KMS-11 (cell line): Measurements from ENCODE around the gene HSPE1.
A peak's percentile ranks its signal among the peaks of the same experiment; 100 is the strongest.

Experiments
- H2AFZ ChIP-seq: fragments of 200-600 bp; sonication (generic); 2 replicates; pipeline ENCODE4 v1.6.1; 2016; ENCODE audit warnings: antibody characterized with exemption, mixed run types, low read depth
- H3K27ac ChIP-seq: fragments of 200-600 bp; sonication (generic); 2 replicates; pipeline ENCODE4 v1.6.1; 2016; ENCODE audit warnings: mild to moderate bottlenecking, mixed run types
- H3K27me3 ChIP-seq: fragments of 200-600 bp; sonication (generic); 2 replicates; pipeline ENCODE4 v1.6.1; 2017; ENCODE audit warnings: mild to moderate bottlenecking, low read depth, mixed run types, moderate library complexity; ENCODE audit not compliant: insufficient read depth
- H3K36me3 ChIP-seq: fragments of 200-600 bp; sonication (generic); 2 replicates; pipeline ENCODE4 v1.6.1; 2017; ENCODE audit warnings: mild to moderate bottlenecking, mixed run types; ENCODE audit not compliant: insufficient read depth
- H3K4me1 ChIP-seq: fragments of 200-600 bp; sonication (generic); 2 replicates; pipeline ENCODE4 v1.6.1; 2016; ENCODE audit warnings: mild to moderate bottlenecking, low read depth, mixed run types; ENCODE audit not compliant: poor library complexity, severe bottlenecking
- H3K4me2 ChIP-seq: fragments of 200-600 bp; sonication (generic); 2 replicates; pipeline ENCODE4 v1.7.0; 2016; ENCODE audit warnings: mild to moderate bottlenecking, mixed run types
- H3K4me3 ChIP-seq: fragments of 200-600 bp; sonication (generic); IDR thresholded peaks from 2 replicates; pipeline ENCODE4 v1.6.1; 2017; ENCODE audit warnings: low read depth, low read length, mixed read lengths; ENCODE audit not compliant: insufficient read depth
- H3K79me2 ChIP-seq: fragments of 200-600 bp; sonication (generic); 2 replicates; pipeline ENCODE4 v1.6.1; 2016; ENCODE audit warnings: low read depth, mixed run types; ENCODE audit not compliant: insufficient read depth
- H3K9ac ChIP-seq: fragments of 200-600 bp; sonication (generic); 2 replicates; pipeline ENCODE4 v1.6.1; 2016; ENCODE audit warnings: mild to moderate bottlenecking, mixed run types
- H4K20me1 ChIP-seq: fragments of 200-600 bp; sonication (generic); 2 replicates; pipeline ENCODE4 v1.6.1; 2016; ENCODE audit warnings: mild to moderate bottlenecking, mixed run types; ENCODE audit not compliant: insufficient read depth
- TF ChIP-seq, protein P1 (sequence below): fragments of 200-600 bp; sonication (generic); conservative IDR thresholded peaks from 2 replicates; pipeline ENCODE4 v1.6.1; 2017; ENCODE audit warnings: low read depth, mild to moderate bottlenecking, antibody characterized with exemption, low read length, moderate library complexity, mixed read lengths

Gene HSPE1

DNA sequence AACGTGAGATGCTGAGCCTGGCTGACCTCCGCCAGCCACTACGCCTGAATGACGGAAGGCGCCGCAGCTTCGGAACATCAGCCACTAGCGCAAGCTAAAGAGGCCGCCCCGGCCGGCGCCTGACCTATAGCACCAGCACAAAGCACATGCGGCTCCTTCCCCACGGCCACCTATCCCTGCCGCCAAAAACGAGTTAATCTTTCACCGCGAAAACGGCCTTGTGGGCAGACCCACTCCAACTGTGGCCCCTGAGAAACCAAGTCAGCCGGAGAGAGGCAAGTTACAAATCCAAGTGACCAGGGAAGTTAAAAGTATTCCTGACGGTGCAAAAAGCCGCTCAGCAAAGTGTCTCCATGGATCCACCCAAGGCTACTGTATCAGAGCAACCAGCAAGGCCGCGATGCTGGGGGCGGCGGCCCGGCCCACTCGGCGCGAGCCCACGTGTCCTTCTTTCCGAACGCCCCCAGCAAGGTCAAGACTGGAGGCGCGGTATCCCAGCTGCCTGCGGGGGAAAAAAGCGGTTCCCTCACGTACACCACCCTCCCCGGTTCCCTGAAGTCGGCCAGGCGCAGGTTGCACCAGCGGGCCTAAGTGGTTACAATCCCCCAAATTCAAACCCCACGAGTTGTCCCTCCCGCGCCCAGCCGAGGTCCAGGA is 1.1 kb upstream of the HSPE1 start:
- Histone ChIP-seq H3K4me3 (no peak overlapping the region), H3K79me2 (peaks cover 94% of the 10 kb centered on the region), H3K4me2 (peak overlapping the region; percentile 83), H3K4me1 (peaks cover 64% of the 10 kb centered on the region), H3K27me3 (no peaks in the 10 kb centered on the region), H3K36me3 (peaks cover 49% of the 10 kb centered on the region), H3K9ac (peak overlapping the region; percentile 92), H4K20me1 (peaks cover 51% of the 10 kb centered on the region), H3K27ac (peak overlapping the region; percentile 74), H2AFZ (peak overlapping the region; percentile 29; the same call in 1 of the 2 replicates)
- TF ChIP-seq, protein P1, sequence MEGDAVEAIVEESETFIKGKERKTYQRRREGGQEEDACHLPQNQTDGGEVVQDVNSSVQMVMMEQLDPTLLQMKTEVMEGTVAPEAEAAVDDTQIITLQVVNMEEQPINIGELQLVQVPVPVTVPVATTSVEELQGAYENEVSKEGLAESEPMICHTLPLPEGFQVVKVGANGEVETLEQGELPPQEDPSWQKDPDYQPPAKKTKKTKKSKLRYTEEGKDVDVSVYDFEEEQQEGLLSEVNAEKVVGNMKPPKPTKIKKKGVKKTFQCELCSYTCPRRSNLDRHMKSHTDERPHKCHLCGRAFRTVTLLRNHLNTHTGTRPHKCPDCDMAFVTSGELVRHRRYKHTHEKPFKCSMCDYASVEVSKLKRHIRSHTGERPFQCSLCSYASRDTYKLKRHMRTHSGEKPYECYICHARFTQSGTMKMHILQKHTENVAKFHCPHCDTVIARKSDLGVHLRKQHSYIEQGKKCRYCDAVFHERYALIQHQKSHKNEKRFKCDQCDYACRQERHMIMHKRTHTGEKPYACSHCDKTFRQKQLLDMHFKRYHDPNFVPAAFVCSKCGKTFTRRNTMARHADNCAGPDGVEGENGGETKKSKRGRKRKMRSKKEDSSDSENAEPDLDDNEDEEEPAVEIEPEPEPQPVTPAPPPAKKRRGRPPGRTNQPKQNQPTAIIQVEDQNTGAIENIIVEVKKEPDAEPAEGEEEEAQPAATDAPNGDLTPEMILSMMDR = no peak

DNA sequence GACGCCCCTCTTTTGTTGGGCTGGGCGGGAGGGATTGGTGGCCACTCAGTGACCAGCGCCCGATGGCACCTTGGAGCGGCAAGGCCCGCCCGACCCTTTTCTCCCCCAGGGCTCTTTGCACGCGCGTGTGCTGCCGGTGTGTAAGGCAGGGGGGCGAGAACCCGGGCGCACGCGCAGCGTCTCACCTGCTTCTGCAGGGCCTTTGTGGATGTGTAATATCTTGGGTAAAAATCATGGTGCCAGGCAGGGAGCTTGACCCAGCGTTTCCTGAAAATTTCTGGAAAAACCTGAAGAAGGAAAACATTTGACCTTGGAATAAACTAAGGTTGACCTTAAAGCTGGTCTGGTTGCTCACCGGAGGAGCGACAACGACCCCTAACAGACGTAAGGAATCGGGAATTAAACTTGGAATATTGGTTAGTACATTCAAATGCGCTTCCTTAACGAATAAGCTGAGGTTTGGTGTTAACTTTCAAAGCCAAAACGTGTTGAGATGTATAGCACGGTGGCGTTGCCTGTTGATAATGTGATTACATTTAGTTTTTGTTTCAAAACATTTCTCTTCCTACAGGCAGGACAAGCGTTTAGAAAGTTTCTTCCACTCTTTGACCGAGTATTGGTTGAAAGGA is 438 bp downstream of the HSPE1 start:
- Histone ChIP-seq H3K27me3 (no peaks in the 10 kb centered on the region), H3K4me2 (peak overlapping the region; percentile 99), H3K4me3 (no peak overlapping the region), H3K27ac (peak overlapping the region; percentile 89), H3K9ac (peak overlapping the region; percentile 92), H3K4me1 (peaks cover 49% of the 10 kb centered on the region), H4K20me1 (peaks cover 35% of the 10 kb centered on the region), H3K79me2 (peaks cover 86% of the 10 kb centered on the region), H2AFZ (0 out of 2 replicates have a peak overlapping the region, but pooled peaks have one; percentile 11), H3K36me3 (peaks cover 36% of the 10 kb centered on the region; the same call in 1 of the 2 replicates)
- TF ChIP-seq, protein P1 = no peak

DNA sequence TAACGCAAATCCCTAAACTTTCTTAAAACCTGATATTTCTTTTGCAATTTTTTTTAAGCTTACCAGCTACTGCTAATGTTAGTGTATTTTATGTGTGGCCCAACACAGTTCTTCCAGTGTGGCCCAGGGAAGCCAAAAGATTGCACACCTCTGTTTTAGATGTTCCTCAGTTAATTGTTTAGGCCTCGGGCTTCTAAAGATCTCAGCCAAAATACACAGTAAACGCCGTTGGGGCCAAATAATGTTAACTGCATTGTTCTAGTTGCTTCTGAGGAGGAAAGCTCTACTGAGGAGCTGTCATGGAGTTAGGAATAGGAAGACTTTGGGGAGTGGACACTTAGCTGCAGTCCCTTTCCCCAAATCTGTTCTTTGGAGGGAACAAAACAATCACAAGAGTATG is 2.0 kb downstream of the HSPE1 start:
- peaks cover 19% of the 10 kb centered on the region for H4K20me1 ChIP-seq
- H3K4me3 ChIP-seq = no peak overlapping the region
- TF ChIP-seq, protein P1 = no peak
- no peak overlapping the region; the same call in 1 of the 2 replicates for H3K27ac ChIP-seq
- no peak overlapping the region for H2AFZ ChIP-seq
- H3K4me2 ChIP-seq = peak overlapping the region; percentile 99
- peaks cover 24% of the 10 kb centered on the region; the same call in 1 of the 2 replicates for H3K36me3 ChIP-seq
- H3K9ac ChIP-seq = no peak overlapping the region
- H3K79me2 ChIP-seq = peaks cover 70% of the 10 kb centered on the region
- peaks cover 33% of the 10 kb centered on the region for H3K4me1 ChIP-seq
- H3K27me3 ChIP-seq = no peaks in the 10 kb centered on the region

DNA sequence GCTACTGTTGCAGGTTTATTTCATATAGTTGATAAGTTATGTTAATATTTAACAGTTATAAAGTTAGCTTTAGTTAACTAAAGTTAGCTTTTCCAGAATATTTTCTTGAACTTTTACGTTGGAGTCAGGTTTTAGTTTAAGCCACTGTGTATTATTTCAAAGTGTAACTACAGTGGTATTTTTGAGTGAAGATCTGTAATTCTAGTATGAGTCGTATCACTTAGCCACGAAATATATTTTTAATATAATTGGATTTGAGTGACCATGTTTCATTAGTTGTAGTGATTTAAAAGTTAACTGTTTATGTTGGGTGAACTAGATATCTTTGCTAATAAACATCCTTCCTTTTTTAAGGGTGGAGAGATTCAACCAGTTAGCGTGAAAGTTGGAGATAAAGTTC is 2.5 kb downstream of the HSPE1 start:
- no peak overlapping the region for H3K9ac ChIP-seq
- peaks cover 65% of the 10 kb centered on the region for H3K79me2 ChIP-seq
- H2AFZ ChIP-seq = no peak overlapping the region
- peak overlapping the region; percentile 99 for H3K4me2 ChIP-seq
- H3K36me3 ChIP-seq = peaks cover 22% of the 10 kb centered on the region; the same call in 1 of the 2 replicates
- H3K4me3 ChIP-seq = no peak overlapping the region
- peaks cover 28% of the 10 kb centered on the region for H3K4me1 ChIP-seq
- H4K20me1 ChIP-seq = peaks cover 14% of the 10 kb centered on the region
- no peak overlapping the region for H3K27ac ChIP-seq
- H3K27me3 ChIP-seq = no peaks in the 10 kb centered on the region
- TF ChIP-seq, protein P1 = no peak
